ENCODE measurements around the gene HMGCS1.
A peak's percentile ranks its signal among the peaks of the same experiment; 100 is the strongest.

- TF ChIP-seq TAF1 (IDR thresholded peaks at IDR 0.05; ENCODE audit: low read depth): no peak
- TF ChIP-seq, protein P1, sequence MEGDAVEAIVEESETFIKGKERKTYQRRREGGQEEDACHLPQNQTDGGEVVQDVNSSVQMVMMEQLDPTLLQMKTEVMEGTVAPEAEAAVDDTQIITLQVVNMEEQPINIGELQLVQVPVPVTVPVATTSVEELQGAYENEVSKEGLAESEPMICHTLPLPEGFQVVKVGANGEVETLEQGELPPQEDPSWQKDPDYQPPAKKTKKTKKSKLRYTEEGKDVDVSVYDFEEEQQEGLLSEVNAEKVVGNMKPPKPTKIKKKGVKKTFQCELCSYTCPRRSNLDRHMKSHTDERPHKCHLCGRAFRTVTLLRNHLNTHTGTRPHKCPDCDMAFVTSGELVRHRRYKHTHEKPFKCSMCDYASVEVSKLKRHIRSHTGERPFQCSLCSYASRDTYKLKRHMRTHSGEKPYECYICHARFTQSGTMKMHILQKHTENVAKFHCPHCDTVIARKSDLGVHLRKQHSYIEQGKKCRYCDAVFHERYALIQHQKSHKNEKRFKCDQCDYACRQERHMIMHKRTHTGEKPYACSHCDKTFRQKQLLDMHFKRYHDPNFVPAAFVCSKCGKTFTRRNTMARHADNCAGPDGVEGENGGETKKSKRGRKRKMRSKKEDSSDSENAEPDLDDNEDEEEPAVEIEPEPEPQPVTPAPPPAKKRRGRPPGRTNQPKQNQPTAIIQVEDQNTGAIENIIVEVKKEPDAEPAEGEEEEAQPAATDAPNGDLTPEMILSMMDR (IDR thresholded peaks at IDR 0.05; ENCODE audit: poor library complexity, severe bottlenecking): peak; percentile 68
- peak; percentile 65 for TF ChIP-seq SMC3 (conservative IDR thresholded peaks at IDR 0.05; ENCODE audit: poor library complexity)
- no peak for TF ChIP-seq POLR2AphosphoS5 (IDR thresholded peaks at IDR 0.05)
Measured at GRCh38 chr5:43305948-43306565, 7.2 kb downstream of the HMGCS1 start.

Measured in neural cell (in vitro differentiated cells).